Ramos (cell line): ENCODE results near the gene HKDC1.

Experiments used
- in situ Hi-C: fragments of 300-500 bp; cut with MboI; formaldehyde crosslinking; loops from one replicate; pipeline ENCODE4 v1.14.3; 2022; ENCODE audit warnings: low sequenced_read_pairs; ENCODE audit not compliant: unreplicated experiment

Gene HKDC1

DNA sequence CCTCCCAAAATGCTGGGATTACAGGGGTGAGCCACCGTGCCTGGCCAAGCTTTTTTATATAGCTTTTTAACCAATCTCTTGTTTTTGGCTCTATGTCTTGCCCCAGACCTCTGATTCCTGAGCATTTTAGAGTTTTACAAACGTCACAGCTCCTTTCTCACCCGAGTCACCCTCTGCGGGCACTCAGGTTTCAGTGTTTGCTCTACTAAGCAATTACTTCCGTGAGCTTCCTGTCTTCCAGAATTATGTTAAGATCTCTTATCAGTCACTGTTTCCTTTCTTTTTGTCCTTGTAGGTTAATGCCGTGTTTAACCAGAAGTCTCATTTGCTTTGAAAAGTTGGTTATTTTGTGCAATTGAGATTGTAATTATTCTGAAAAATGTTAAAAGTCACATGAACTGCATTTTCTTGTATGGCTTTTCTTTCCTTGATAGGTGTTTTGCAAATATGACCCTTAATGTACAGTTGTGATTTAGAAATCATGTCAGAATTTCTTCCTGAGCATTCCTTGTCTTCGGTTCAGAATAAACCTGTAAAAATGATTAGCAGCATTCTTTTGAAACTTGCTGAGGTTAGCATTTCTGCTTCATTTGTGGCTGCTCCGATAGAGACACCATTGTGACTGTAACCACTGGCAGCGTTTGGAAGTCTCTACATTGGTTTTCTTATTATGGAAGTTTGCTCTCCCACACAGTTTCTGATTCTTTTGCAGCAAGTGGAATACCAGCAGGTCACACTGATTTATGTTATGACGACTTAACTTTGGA lies 4.5 kb upstream of the HKDC1 start:
- in situ Hi-C loops = no loop called here

DNA sequence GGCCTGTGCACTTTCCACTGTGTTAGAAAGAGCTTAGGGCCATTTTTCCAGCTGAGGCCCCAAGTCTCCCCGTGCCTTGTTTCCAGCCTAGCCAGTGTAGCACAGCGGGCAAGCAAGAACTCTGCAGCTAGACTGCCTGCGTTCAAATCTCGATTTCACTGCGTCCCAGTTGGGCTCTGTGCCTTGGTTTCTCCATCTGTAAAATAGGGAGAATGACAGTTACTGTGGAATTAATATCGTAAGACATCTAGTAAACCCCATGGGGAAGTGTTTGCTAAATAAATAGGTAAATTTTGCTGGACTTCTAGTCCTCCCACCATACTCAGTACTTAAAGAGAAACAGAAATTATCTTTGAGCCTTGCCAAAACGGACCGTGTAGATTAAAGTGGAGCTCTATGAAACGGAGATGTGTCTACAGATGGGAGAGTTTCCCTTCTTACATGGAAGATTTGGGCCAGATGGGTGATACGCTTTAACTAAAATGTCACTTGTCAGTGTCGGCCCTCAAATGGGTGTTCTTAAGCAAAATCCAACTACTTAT lies 3.5 kb upstream of the HKDC1 start:
- in situ Hi-C loops = no loop called here

GRCh38 chr10:69217119-69217754 lies 2.9 kb upstream of the HKDC1 start:
- in situ Hi-C loops = no loop called here

DNA sequence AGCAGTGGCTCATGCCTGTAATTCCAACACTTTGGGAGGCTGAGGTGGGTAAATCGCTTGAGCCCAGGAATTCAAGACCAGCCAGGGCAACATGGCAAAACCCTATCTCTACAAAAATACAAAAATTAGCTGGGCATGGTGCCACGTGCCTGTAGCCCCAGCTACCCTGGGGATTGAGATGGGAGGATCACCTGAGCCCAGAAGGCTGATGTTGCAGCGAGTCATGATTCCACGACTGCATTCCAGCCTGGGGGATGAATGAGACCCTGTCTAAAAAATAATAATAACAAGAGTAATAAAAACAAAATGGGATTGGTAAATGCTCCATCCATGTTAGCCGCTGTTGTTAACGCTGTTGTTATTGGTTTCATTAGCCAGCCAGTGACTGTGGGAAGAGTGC lies 1.3 kb upstream of the HKDC1 start:
- in situ Hi-C loops = no loop called here

DNA sequence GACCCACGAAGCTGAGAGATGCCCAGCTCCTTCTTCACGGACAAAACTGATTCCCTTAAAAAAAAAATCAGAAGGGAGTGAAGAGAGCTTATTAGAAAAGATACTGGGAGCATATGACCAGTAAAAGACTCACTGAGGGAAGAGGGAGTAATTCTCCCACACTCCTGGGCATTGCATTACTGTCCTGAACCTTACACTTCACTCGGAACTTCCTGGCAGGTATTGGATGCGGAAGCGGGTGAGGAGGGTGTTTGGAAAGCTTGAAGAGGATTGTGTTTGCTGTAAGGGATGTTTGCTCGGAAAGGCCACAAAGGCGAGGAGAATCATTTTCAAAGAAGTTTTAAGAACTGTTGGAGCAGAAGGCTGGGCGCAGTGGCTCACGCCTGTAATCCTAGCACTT lies 375 bp downstream of the HKDC1 start:
- in situ Hi-C loops = no loop called here

DNA sequence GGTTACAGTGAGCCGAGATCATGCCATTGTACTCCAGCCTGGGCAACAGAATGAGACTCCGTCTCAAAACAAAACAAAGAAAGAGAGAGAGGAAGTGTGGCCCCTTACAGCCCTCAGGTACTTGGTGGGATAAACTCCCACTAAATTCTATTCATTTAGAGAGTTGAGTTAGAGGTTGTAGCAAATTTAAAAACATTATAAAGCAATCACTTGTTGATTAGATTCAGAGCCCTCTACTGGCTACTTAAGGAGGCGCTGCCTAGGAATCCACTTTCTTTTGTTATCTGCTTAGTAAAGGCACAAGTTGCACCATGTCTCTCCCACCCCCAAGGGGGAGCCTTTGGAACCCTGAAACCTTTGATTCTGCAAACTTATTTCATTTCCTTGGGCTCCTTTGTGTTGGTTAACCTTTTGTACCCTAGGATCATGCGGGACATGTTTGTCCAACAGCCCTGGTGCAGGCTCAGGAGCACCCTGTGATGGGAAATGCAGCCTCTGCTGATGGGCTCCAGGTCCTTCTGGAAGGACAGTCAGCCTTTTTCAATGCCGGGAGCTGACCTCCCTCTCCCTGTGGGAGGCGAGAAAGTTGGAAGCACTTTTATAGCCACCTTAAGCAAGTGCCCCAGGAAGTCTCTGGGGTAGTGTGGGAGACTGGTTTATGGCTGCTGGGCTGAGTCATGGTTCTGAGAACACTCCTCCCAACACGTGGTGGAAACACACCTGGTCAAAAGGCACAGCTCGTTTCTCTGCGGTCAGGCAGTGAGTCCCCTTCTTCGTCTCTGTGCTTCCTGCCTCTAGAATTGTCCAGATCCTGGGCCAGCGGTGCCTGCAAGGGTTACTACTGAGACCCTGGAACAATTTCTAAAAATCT lies 2.3 kb downstream of the HKDC1 start:
- in situ Hi-C loops = no loop called here

GRCh38 chr10:69223028-69223342 lies 2.9 kb downstream of the HKDC1 start:
- in situ Hi-C loops = no loop called here

- in situ Hi-C loops = loop anchor here (25.0 kb wide), 1 partner anchor 412 kb away; the partner anchor contains the start of gene FAM241B
Observed at GRCh38 chr10:69224862-69225657, 4.9 kb downstream of the HKDC1 start.

- in situ Hi-C loops = loop anchor here (25.0 kb wide), 1 partner anchor 412 kb away; the partner anchor contains the start of gene FAM241B
Observed at GRCh38 chr10:69225681-69226080, 5.5 kb downstream of the HKDC1 start.

- in situ Hi-C loops = loop anchor here (25.0 kb wide), 1 partner anchor 410 kb away; the partner anchor contains the start of gene FAM241B
Observed at GRCh38 chr10:69226919-69227450, 6.9 kb downstream of the HKDC1 start.

GRCh38 chr10:69228151-69228550 lies 8.0 kb downstream of the HKDC1 start:
- in situ Hi-C loops = loop anchor here (25.0 kb wide), 1 partner anchor 409 kb away; the partner anchor contains the start of gene FAM241B

- in situ Hi-C loops = loop anchor here (25.0 kb wide), 1 partner anchor 408 kb away; the partner anchor contains the start of gene FAM241B
Observed at GRCh38 chr10:69229616-69229916, 9.4 kb downstream of the HKDC1 start.

DNA sequence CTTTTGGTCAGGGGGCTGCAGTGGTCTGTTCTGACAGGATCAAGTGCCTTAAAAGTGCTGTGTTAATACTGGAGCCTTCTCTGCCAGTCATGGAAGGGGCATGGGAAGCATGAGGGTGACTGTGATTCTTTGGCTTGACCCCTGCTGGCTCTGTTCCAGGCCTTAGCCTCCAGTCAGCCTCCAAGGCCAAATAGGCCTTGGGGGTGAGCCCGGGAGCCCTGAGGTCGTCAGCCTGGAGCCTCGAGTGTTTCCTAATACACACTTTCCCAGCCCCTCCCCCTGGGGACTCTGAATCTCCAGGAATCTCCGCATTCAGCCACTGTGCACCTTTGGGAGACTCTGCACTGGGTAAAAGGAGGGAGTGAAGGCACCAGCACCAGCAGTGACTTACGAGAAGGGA lies 10.0 kb downstream of the HKDC1 start:
- in situ Hi-C loops = loop anchor here (5.0 to 25.0 kb wide), 2 partner anchors 172 to 407 kb away; partner anchors contain the start of gene FAM241B

DNA sequence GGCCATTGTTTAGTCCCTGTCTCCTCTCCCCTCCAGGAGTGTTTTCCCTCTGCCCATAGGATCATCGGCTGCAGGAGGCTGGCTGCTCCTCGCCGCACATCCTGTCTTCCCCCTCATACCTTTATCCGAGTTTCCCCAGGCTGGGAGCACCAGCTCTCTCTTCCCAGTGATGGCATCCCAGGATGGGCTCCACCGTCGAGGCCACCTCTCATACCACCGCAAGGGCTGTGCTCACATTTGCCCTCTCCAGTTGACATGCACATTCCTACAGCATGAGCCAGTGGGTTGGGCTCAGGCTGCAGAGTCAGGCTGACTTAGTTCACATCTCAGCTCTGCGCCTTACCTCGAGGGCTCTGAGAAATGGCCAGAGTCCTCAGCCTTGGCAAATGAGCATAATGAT lies 12.1 kb downstream of the HKDC1 start:
- in situ Hi-C loops = loop anchor here (5.0 to 25.0 kb wide), 2 partner anchors 170 to 405 kb away; partner anchors contain the start of gene FAM241B

GRCh38 chr10:69232736-69233480 lies 12.8 kb downstream of the HKDC1 start:
- in situ Hi-C loops = loop anchor here (5.0 to 25.0 kb wide), 2 partner anchors 169 to 404 kb away; partner anchors contain the start of gene FAM241B

- in situ Hi-C loops = loop anchor here (5.0 to 25.0 kb wide), 2 partner anchors 168 to 403 kb away; partner anchors contain the start of gene FAM241B
Observed at GRCh38 chr10:69234447-69234846, 14.3 kb downstream of the HKDC1 start.

- in situ Hi-C loops = loop anchor here (25.0 kb wide), 1 partner anchor 400 kb away; the partner anchor contains the start of gene FAM241B
Observed at GRCh38 chr10:69237528-69238159, 17.5 kb downstream of the HKDC1 start.

- in situ Hi-C loops = loop anchor here (25.0 kb wide), 1 partner anchor 398 kb away; the partner anchor contains the start of gene FAM241B
Observed at GRCh38 chr10:69239136-69239535, 19.0 kb downstream of the HKDC1 start.
